NCI-H146 treated with DMSO at 0.1 percent for 48 hours (cell line): ENCODE data around the gene FBXW5.

Experiments
- DNase-seq: peaks from one replicate; lab custom pipeline; 2025; ENCODE audit not compliant: unreplicated experiment; lab: John Stamatoyannopoulos, UW

Gene FBXW5

GRCh38 chr9:136936645-136937170 is 7.8 kb downstream of the FBXW5 start:
- DNase-seq: no peak

- no peak for DNase-seq
Observed at GRCh38 chr9:136935651-136936050, 8.9 kb downstream of the FBXW5 start.

- DNase-seq: no peak
Observed at GRCh38 chr9:136934277-136934676, 10.3 kb downstream of the FBXW5 start.

GRCh38 chr9:136931611-136932130 is 12.9 kb downstream of the FBXW5 start:
- no peak for DNase-seq

- DNase-seq: no peak
Observed at GRCh38 chr9:136930014-136930413, 14.5 kb downstream of the FBXW5 start.

GRCh38 chr9:136928591-136928990 is 15.9 kb downstream of the FBXW5 start:
- no peak for DNase-seq

- no peak for DNase-seq
Observed at GRCh38 chr9:136927343-136928271, 16.9 kb downstream of the FBXW5 start.

- DNase-seq: no peak
Observed at GRCh38 chr9:136926749-136927148, 17.8 kb downstream of the FBXW5 start.

- no peak for DNase-seq
Observed at GRCh38 chr9:136926154-136926704, 18.3 kb downstream of the FBXW5 start.

GRCh38 chr9:136925414-136926153 is 19.0 kb downstream of the FBXW5 start:
- no peak for DNase-seq

- peak; percentile 1 for DNase-seq
Observed at GRCh38 chr9:136923881-136924280, 20.7 kb downstream of the FBXW5 start.

GRCh38 chr9:136922540-136922939 is 22.0 kb downstream of the FBXW5 start:
- no peak for DNase-seq

GRCh38 chr9:136921718-136922117 is 22.8 kb downstream of the FBXW5 start:
- DNase-seq: no peak

- no peak for DNase-seq
Observed at GRCh38 chr9:136921307-136921706, 23.2 kb downstream of the FBXW5 start.

GRCh38 chr9:136920734-136921231 is 23.8 kb downstream of the FBXW5 start:
- DNase-seq: no peak

GRCh38 chr9:136920069-136920468 is 24.5 kb downstream of the FBXW5 start:
- DNase-seq: no peak

- DNase-seq: no peak
Observed at GRCh38 chr9:136917902-136918301, 26.6 kb downstream of the FBXW5 start.

- no peak for DNase-seq
Observed at GRCh38 chr9:136916330-136917184, 28.0 kb downstream of the FBXW5 start.

GRCh38 chr9:136915632-136916329 is 28.8 kb downstream of the FBXW5 start:
- no peak for DNase-seq
